22Rv1 (cell line): ENCODE results near the gene PARN.

Source experiments
- CTCF ChIP-seq: fragments of 450-650 bp; IDR thresholded peaks from 2 replicates; pipeline ENCODE4 v1.5.1; 2017; ENCODE audit warnings: mild to moderate bottlenecking
- ZFX ChIP-seq: fragments of 450-650 bp; IDR thresholded peaks from 2 replicates; pipeline ENCODE4 v1.6.1; 2017; ENCODE audit warnings: antibody characterized with exemption, borderline replicate concordance

- TF ChIP-seq CTCF, result no peak
- TF ChIP-seq ZFX, result no peak
These were observed 202.6 kb downstream of the PARN start for GRCh38 chr16:14427371-14427948.
